GM23248 (cell line): ENCODE data around the gene SOX5. TPM values are rescaled to one million over a fixed set of nuclear protein-coding genes. Genes with fewer than 3 reads are reported as not detected.

Source experiments
- DNase-seq: peaks from one replicate; pipeline ENCODE4 v3.0.0-alpha.2; 2015
- H2AFZ ChIP-seq: fragments of 200-600 bp; sonication (generic); 2 replicates; pipeline ENCODE4 v1.6.1; 2016; ENCODE audit warnings: antibody characterized with exemption
- H3F3A ChIP-seq: fragments of 200-600 bp; sonication (generic); 2 replicates; pipeline ENCODE4 v1.6.1; 2016; ENCODE audit warnings: mild to moderate bottlenecking, antibody characterized with exemption, mixed run types; ENCODE audit not compliant: insufficient read depth
- H3K27ac ChIP-seq: fragments of 200-600 bp; sonication (generic); 2 replicates; pipeline ENCODE4 v1.5.1; 2016; ENCODE audit warnings: mild to moderate bottlenecking
- H3K27me3 ChIP-seq: fragments of 200-600 bp; sonication (generic); replicated peaks from 2 replicates; pipeline ENCODE4 v1.6.1; 2016; ENCODE audit warnings: mild to moderate bottlenecking; ENCODE audit not compliant: insufficient read depth
- H3K36me3 ChIP-seq: fragments of 200-600 bp; sonication (generic); 2 replicates; pipeline ENCODE4 v1.6.1; 2016; ENCODE audit warnings: low read depth, mild to moderate bottlenecking
- H3K4me1 ChIP-seq: fragments of 200-600 bp; sonication (generic); 2 replicates; pipeline ENCODE4 v1.6.1; 2016; ENCODE audit warnings: mild to moderate bottlenecking; ENCODE audit not compliant: insufficient read depth
- H3K4me2 ChIP-seq: fragments of 200-600 bp; sonication (generic); one replicate; pipeline ENCODE4 v1.6.1; 2016; ENCODE audit warnings: mild to moderate bottlenecking; ENCODE audit not compliant: unreplicated experiment
- H3K4me3 ChIP-seq: fragments of 200-600 bp; sonication (generic); 2 replicates; pipeline ENCODE4 v1.5.1; 2016; ENCODE audit warnings: mild to moderate bottlenecking
- H3K79me2 ChIP-seq: fragments of 200-600 bp; sonication (generic); 2 replicates; pipeline ENCODE4 v1.6.1; 2016; ENCODE audit warnings: mild to moderate bottlenecking; ENCODE audit not compliant: insufficient read depth
- H3K9ac ChIP-seq: fragments of 200-600 bp; sonication (generic); 2 replicates; pipeline ENCODE4 v1.6.1; 2016; ENCODE audit warnings: mild to moderate bottlenecking
- H3K9me2 ChIP-seq: fragments of 200-600 bp; sonication (generic); 2 replicates; pipeline ENCODE4 v1.6.1; 2016; ENCODE audit warnings: mixed run types, mild to moderate bottlenecking, moderate library complexity; ENCODE audit not compliant: insufficient read depth
- H3K9me3 ChIP-seq: fragments of 200-600 bp; sonication (generic); one replicate; pipeline ENCODE4 v1.6.1; 2017; ENCODE audit warnings: low read depth
- H4K20me1 ChIP-seq: fragments of 200-600 bp; sonication (generic); 2 replicates; pipeline ENCODE4 v1.6.0; 2016; ENCODE audit not compliant: insufficient read depth
- EZH2 ChIP-seq: fragments of 200-600 bp; sonication (generic); IDR thresholded peaks from 2 replicates; pipeline ENCODE4 v1.6.1; 2018; ENCODE audit warnings: antibody characterized with exemption, mild to moderate bottlenecking; ENCODE audit not compliant: insufficient read depth, poor library complexity, severe bottlenecking
- EZH2phosphoT487 ChIP-seq: fragments of 200-600 bp; sonication (generic); IDR thresholded peaks from 2 replicates; pipeline ENCODE4 v1.6.1; 2018; ENCODE audit warnings: antibody characterized with exemption, moderate library complexity, mild to moderate bottlenecking, low read depth; ENCODE audit not compliant: insufficient read depth
- WGBS, 2 experiments: methylation state at CpG; one replicate each; pipeline ENCODE4 v1.1.6; 2015 to 2017; ENCODE audit warnings: low lambda C conversion rate in 2 of 2, low coverage in 1 of 2; ENCODE audit errors: missing lambda C conversion rate in 2 of 2; 5-methylcytosine and 5-hydroxymethylcytosine counted together
- in situ Hi-C: fragments of 300-500 bp; cut with MboI; formaldehyde crosslinking; loops from 2 replicates; pipeline ENCODE4 v1.15.0; 2020
- polyA plus RNA-seq: library from polyadenylated mRNA; unstranded; fragments of >200 nt; fragmentation: Nextera tagmentation; extraction: Ambion mirVana; gene quantifications from 2 replicates; pipeline ENCODE4 v1.2.1, GENCODE V29; 2016
- total RNA-seq: library from RNA; depleted of rRNA; stranded (reverse); fragments of >200 nt; shearing (Covaris generic); gene quantifications from 2 replicates; pipeline ENCODE4 v1.2.3, GENCODE V29; 2014

SOX5 gene
- total and polyA plus RNA-seq, 2 experiments from 2014 or later = not detected

DNA sequence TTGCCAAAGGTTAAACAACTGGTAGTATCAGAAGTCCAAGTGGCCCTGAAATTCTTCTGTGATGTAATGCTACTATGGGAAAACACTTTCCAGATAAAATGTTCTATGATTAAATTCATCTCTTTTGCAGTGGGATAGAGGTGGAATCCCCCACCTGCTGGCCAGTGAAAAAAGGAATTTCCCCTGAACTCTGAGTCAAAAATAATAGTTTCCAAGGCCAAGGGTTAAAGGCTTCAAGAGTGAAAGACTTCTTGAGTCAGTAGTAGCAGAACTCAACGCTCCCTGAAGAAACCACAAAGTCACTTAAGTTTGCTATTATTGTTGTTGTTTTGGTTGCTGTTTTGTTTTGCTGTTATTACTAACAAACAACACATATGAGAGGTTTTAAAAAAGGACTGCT is 330.8 kb downstream of the SOX5 start:
- H3K27ac ChIP-seq = no peak overlapping the region
- H3K79me2 ChIP-seq = no peaks in the 10 kb centered on the region
- no peak for DNase-seq
- WGBS, 2 experiments = 16 to 19% methylated on average over 1 of the region's 1 CpG
- H3K9ac ChIP-seq = no peak overlapping the region
- no peaks in the 10 kb centered on the region for H3K9me2 ChIP-seq
- H3K36me3 ChIP-seq = no peaks in the 10 kb centered on the region
- no peak overlapping the region for H2AFZ ChIP-seq
- no peak overlapping the region for H3K4me2 ChIP-seq
- H4K20me1 ChIP-seq = no peaks in the 10 kb centered on the region
- no peaks in the 10 kb centered on the region for H3K4me1 ChIP-seq
- no peak overlapping the region for H3K4me3 ChIP-seq
- H3K9me3 ChIP-seq = no peaks in the 10 kb centered on the region
- TF ChIP-seq EZH2phosphoT487 (no peak), EZH2 (no peak)
- in situ Hi-C loops = no loop called here
- H3K27me3 ChIP-seq = no peaks in the 10 kb centered on the region
- H3F3A ChIP-seq = no peaks in the 10 kb centered on the region

- no peaks in the 10 kb centered on the region for H3K79me2 ChIP-seq
Observed at GRCh38 chr12:23617749-23618148, 331.7 kb downstream of the SOX5 start.

DNA sequence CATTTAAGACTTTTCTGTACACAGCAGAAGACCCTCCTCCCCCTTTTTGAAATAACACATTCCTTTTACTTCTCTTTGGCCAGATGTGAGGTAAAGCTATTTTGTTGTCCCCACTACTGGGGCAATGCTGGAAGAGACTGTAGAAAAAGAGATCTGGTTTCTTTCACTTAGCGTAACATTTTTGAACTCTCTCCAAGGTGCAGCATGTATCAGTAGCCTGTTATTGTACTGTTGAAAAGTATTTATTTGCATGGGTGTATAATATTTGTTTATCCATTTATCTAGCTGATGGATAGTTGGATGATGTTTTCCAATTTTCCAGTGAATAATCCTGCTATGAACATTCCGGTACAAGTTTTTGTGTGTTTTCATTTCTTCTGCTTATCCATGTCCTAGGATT is 335.2 kb downstream of the SOX5 start:
- Histone ChIP-seq H3K9me2 (no peaks in the 10 kb centered on the region), H4K20me1 (no peaks in the 10 kb centered on the region), H3K36me3 (no peaks in the 10 kb centered on the region), H3F3A (no peaks in the 10 kb centered on the region), H3K4me3 (no peak overlapping the region), H2AFZ (no peak overlapping the region), H3K79me2 (no peaks in the 10 kb centered on the region), H3K27me3 (no peaks in the 10 kb centered on the region), H3K9ac (no peak overlapping the region), H3K27ac (no peak overlapping the region), H3K4me2 (no peak overlapping the region), H3K4me1 (no peaks in the 10 kb centered on the region), H3K9me3 (no peaks in the 10 kb centered on the region)
- TF ChIP-seq EZH2 (no peak), EZH2phosphoT487 (no peak)
- in situ Hi-C loops = no loop called here
- whole genome bisulfite sequencing, 2 experiments = 56 to 61% methylated on average over 2 of the region's 2 CpGs
- no peak for DNase-seq

More at GRCh38 chr12:23617749-23618148, 331.7 kb downstream of the SOX5 start:
- Histone ChIP-seq H2AFZ (no peak overlapping the region), H3K9me2 (no peaks in the 10 kb centered on the region), H3K27me3 (no peaks in the 10 kb centered on the region), H3F3A (no peaks in the 10 kb centered on the region), H3K9me3 (no peaks in the 10 kb centered on the region), H3K36me3 (no peaks in the 10 kb centered on the region), H3K4me1 (no peaks in the 10 kb centered on the region), H4K20me1 (no peaks in the 10 kb centered on the region), H3K4me3 (no peak overlapping the region), H3K9ac (no peak overlapping the region), H3K4me2 (no peak overlapping the region), H3K27ac (no peak overlapping the region)
- TF ChIP-seq EZH2 = no peak
- TF ChIP-seq EZH2phosphoT487 = no peak
- 14 to 15% methylated on average over 5 of the region's 5 CpGs for WGBS, 2 experiments
- in situ Hi-C loops = no loop called here
- no peak for DNase-seq

DNA sequence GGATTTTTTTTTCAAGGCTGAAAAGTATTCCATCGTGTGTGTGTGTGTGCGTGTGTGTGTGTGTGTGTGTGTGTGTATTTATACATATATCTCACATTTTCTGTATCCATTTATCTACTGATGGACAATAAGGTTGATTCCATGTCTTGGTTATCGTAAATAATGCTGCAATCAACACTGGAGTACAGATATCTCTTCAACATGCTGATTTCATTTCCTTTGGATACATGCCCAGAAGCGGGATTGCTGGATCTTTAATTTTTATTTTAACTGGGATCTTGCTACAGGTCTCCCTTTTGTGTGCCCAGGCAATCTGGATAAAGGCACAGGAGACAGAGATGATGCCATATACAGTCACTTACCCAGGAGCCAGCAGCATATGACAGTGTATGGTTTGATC is 338.1 kb downstream of the SOX5 start:
- no peak overlapping the region for H3K27ac ChIP-seq
- 2% methylated on average over 4 of the region's 4 CpGs for WGBS, 2 experiments
- no peaks in the 10 kb centered on the region for H3K4me1 ChIP-seq
- H3K9ac ChIP-seq = no peak overlapping the region
- H3K79me2 ChIP-seq = no peaks in the 10 kb centered on the region
- no peak for DNase-seq
- no peaks in the 10 kb centered on the region for H3K9me2 ChIP-seq
- H2AFZ ChIP-seq = no peak overlapping the region
- H3K36me3 ChIP-seq = no peaks in the 10 kb centered on the region
- H3K9me3 ChIP-seq = no peaks in the 10 kb centered on the region
- TF ChIP-seq EZH2 (no peak), EZH2phosphoT487 (no peak)
- H3K4me3 ChIP-seq = no peak overlapping the region
- H3F3A ChIP-seq = no peaks in the 10 kb centered on the region
- H3K27me3 ChIP-seq = no peaks in the 10 kb centered on the region
- H3K4me2 ChIP-seq = no peak overlapping the region
- in situ Hi-C loops = no loop called here
- H4K20me1 ChIP-seq = no peaks in the 10 kb centered on the region

GRCh38 chr12:23600919-23601318 is 348.6 kb downstream of the SOX5 start:
- no peak for DNase-seq
- Histone ChIP-seq H3K9ac (no peak overlapping the region), H2AFZ (no peak overlapping the region), H4K20me1 (no peaks in the 10 kb centered on the region), H3K36me3 (no peaks in the 10 kb centered on the region), H3K4me3 (no peak overlapping the region), H3K27ac (no peak overlapping the region), H3F3A (no peaks in the 10 kb centered on the region), H3K4me1 (no peaks in the 10 kb centered on the region), H3K79me2 (no peaks in the 10 kb centered on the region), H3K9me2 (no peaks in the 10 kb centered on the region), H3K27me3 (no peaks in the 10 kb centered on the region), H3K9me3 (no peaks in the 10 kb centered on the region), H3K4me2 (no peak overlapping the region)
- TF ChIP-seq EZH2phosphoT487 (no peak), EZH2 (no peak)
- 21 to 26% methylated on average over 5 of the region's 5 CpGs for WGBS, 2 experiments
- in situ Hi-C loops = no loop called here
